ENCODE data around the gene TAGLN2.
"Not testable (repeated sequence)": the region's sequence is repeated elsewhere in the genome, so short reads cannot be mapped to it uniquely, and the experiment has no call there.

Gene TAGLN2

GRCh38 chr1:159922511-159923202, 2.6 kb downstream of the TAGLN2 start:
- DNase-seq (ENCODE audit: low read depth in 1 of 2, low spot score in 1 of 2), result no peak

GRCh38 chr1:159921700-159922504, 3.4 kb downstream of the TAGLN2 start:
- DNase-seq (ENCODE audit: low read depth in 1 of 2, low spot score in 1 of 2), result no peak

- DNase-seq (ENCODE audit: low read depth in 1 of 2, low spot score in 1 of 2), result no peak
These were observed 4.1 kb downstream of the TAGLN2 start for GRCh38 chr1:159921251-159921650.

GRCh38 chr1:159920651-159921050, 4.7 kb downstream of the TAGLN2 start:
- DNase-seq (ENCODE audit: low read depth in 1 of 2, low spot score in 1 of 2), result no peak

- no peak for DNase-seq (ENCODE audit: low read depth in 1 of 2, low spot score in 1 of 2)
These were observed 5.1 kb downstream of the TAGLN2 start for GRCh38 chr1:159920202-159920601.

GRCh38 chr1:159919236-159919865, 6.0 kb downstream of the TAGLN2 start:
- DNase-seq (ENCODE audit: low read depth in 1 of 2, low spot score in 1 of 2), result no peak

GRCh38 chr1:159918352-159919200, 6.7 kb downstream of the TAGLN2 start:
- no peak for DNase-seq (ENCODE audit: low read depth in 1 of 2, low spot score in 1 of 2)

- DNase-seq (ENCODE audit: low read depth in 1 of 2, low spot score in 1 of 2), result no peak
These were observed 7.6 kb downstream of the TAGLN2 start for GRCh38 chr1:159917533-159918351.

GRCh38 chr1:159916242-159917051, 8.9 kb downstream of the TAGLN2 start:
- no peak for DNase-seq (ENCODE audit: low read depth in 1 of 2, low spot score in 1 of 2)

GRCh38 chr1:159915571-159916241, 9.6 kb downstream of the TAGLN2 start:
- DNase-seq (ENCODE audit: low read depth in 1 of 2, low spot score in 1 of 2), result no peak

GRCh38 chr1:159914252-159915018, 10.9 kb downstream of the TAGLN2 start:
- DNase-seq (ENCODE audit: low read depth in 1 of 2, low spot score in 1 of 2), result no peak

GRCh38 chr1:159913451-159914192, 11.7 kb downstream of the TAGLN2 start:
- DNase-seq (ENCODE audit: low read depth in 1 of 2, low spot score in 1 of 2), result no peak

GRCh38 chr1:159911326-159912070, 13.8 kb downstream of the TAGLN2 start:
- DNase-seq (ENCODE audit: low read depth in 1 of 2, low spot score in 1 of 2), result no peak

- no peak for DNase-seq (ENCODE audit: low read depth in 1 of 2, low spot score in 1 of 2)
These were observed 17.0 kb downstream of the TAGLN2 start for GRCh38 chr1:159908031-159908940.

GRCh38 chr1:159906960-159907359, 18.3 kb downstream of the TAGLN2 start:
- no peak for DNase-seq (ENCODE audit: low read depth in 1 of 2, low spot score in 1 of 2)

GRCh38 chr1:159904036-159904435, 21.3 kb downstream of the TAGLN2 start:
- DNase-seq (ENCODE audit: low read depth in 1 of 2, low spot score in 1 of 2), result not testable (repeated sequence)
